ENCODE results near the gene GANC. TPM values are rescaled to one million over a fixed set of nuclear protein-coding genes. Genes with fewer than 3 reads are reported as not detected.
"Not testable (repeated sequence)": the region's sequence is repeated elsewhere in the genome, so short reads cannot be mapped to it uniquely, and the experiment has no call there.

The GANC gene
- total RNA-seq (2014; rRNA removed; shearing (Covaris generic)): 20.2 and 20.3 TPM in 2 replicates

DNA sequence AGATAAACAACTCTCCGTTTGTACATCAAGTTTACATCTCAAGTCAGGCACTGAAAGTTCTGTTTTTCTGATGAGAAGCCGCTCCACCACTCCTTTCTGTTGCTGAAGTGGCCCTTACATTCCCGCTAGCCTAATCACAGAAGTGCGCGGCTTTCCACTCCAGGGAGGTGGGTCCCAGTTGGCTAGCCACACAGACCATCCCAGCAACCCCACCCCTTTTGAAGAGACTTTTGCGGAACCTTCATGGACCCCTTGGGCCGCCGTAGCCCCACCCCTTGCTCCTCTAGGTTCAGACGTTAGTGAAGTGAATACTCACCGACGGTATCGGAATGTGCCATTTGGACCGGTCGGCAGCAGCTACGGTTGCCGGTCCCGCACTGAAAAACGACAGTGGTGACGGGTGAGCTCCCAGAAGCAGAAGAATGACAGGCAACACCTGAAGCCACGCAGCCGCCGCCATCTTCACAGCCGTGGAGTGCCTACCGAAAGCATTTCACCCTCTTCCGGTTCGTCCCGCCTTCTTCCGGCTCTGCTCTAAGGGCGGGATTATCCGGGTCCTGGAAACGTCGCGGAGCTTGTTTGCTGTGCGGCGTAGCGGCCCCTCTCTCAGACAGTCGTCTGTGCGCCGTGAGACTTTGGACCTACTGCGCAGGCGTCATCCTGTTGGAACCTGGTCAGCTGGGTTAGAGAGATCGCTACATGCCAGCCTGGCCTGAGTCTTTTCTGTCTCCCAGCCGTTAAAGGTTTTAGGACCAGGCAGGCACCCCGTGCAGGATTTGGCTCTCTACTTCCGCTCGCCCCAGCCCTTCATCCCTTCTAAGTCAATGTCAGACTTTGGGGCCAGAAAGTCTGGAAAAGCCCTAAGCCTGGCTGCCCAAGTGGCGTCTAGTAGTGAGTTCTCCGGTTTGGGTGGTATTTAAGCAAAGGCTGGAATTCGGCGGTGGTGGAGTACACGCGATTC is at the start of gene GANC, which contains the start of gene TMEM87A:
Gene GANC, plus strand, starts transcription at position 263 of the 961 bp plus-strand sequence. CDS start 1,281 bp downstream, outside the sequence.
Gene TMEM87A, minus strand, starts transcription at position 495 of the 961 bp plus-strand sequence. Its CDS starts 35 bp downstream, at position 460.
- peaks cover 5% of the 10 kb centered on the region; the same call in 1 of the 2 replicates for H3K4me1 ChIP-seq
- peak within 1 kb of the TSS; percentile 88 for H3K4me3 ChIP-seq
- peaks cover 12% of the 10 kb centered on the region for H3K36me3 ChIP-seq
- H3K9me3 ChIP-seq (replicated peaks): no peaks in the 10 kb centered on the region
- H3K27ac ChIP-seq: peak within 1 kb of the TSS; percentile 89
- no peaks in the 10 kb centered on the region for H3K27me3 ChIP-seq
- DNase-seq: peak; percentile 98 to 99

- no peaks in the 10 kb centered on the region for H3K27me3 ChIP-seq
- H3K4me3 ChIP-seq: no peak overlapping the region
- no peak for DNase-seq
- no peak overlapping the region for H3K27ac ChIP-seq
- no peaks in the 10 kb centered on the region for H3K9me3 ChIP-seq (replicated peaks)
- no peaks in the 10 kb centered on the region for H3K4me1 ChIP-seq
- peaks cover 61% of the 10 kb centered on the region for H3K36me3 ChIP-seq
These were observed 46.4 kb upstream of the GANC start for GRCh38 chr15:42226648-42227047.

DNA sequence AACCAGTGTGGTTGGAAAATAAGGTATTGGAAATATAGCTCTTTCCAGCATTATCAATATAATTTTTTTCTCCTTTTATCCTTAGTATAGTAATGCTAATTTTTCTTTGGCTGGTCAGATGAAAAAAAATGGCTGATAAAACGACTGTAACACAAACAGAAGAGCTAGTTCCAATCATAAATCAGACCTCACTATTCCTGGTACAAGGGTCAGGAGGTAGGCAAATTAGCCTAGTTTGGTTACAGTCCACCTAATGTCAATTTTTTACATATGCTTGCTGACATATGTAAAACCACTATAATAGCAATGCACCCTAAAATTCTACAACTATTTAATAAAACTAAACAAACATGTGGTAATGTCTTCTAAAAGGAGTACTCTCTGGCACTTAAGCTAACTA is 45.0 kb upstream of the GANC start:
- peaks cover 70% of the 10 kb centered on the region for H3K36me3 ChIP-seq
- no peaks in the 10 kb centered on the region for H3K27me3 ChIP-seq
- no peaks in the 10 kb centered on the region for H3K4me1 ChIP-seq
- no peak overlapping the region for H3K4me3 ChIP-seq
- H3K9me3 ChIP-seq (replicated peaks): no peaks in the 10 kb centered on the region
- DNase-seq: no peak
- no peak overlapping the region for H3K27ac ChIP-seq

- H3K27me3 ChIP-seq; H3K4me3 ChIP-seq; DNase-seq; H3K27ac ChIP-seq; H3K4me1 ChIP-seq; H3K9me3 ChIP-seq (replicated peaks): not testable (repeated sequence)
- H3K36me3 ChIP-seq: peaks cover 76% of the 10 kb centered on the region
These were observed 44.0 kb upstream of the GANC start for GRCh38 chr15:42228981-42229380.

GRCh38 chr15:42231088-42231487 is 41.9 kb upstream of the GANC start:
- H3K27ac ChIP-seq: no peak overlapping the region
- H3K4me1 ChIP-seq: no peaks in the 10 kb centered on the region
- peaks cover 89% of the 10 kb centered on the region for H3K36me3 ChIP-seq
- no peak for DNase-seq
- no peaks in the 10 kb centered on the region for H3K9me3 ChIP-seq (replicated peaks)
- H3K4me3 ChIP-seq: no peak overlapping the region
- no peaks in the 10 kb centered on the region for H3K27me3 ChIP-seq

DNA sequence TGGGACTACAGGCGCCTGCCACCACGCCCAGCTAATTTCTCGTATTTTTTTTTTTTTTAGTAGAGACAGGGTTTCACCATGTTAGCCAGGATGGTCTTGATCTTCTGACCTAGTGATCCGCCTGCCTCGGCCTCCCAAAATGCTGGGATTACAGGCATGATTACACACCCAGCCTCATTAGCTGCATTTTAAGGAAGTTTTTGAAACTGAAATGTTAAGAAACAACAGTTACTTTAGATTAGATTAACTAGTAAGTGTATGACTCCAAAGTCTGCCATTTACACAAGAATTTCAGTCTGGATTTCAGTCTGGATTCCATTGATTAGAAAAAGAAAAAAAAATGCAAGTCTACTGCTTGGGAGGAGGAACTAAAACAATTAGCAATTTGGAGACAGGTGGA is 40.4 kb upstream of the GANC start:
- Histone ChIP-seq H3K36me3 (peaks cover 89% of the 10 kb centered on the region), H3K4me1 (no peaks in the 10 kb centered on the region), H3K4me3 (no peak overlapping the region), H3K27ac (no peak overlapping the region), H3K27me3 (no peaks in the 10 kb centered on the region), H3K9me3 (replicated peaks) (no peaks in the 10 kb centered on the region)
- DNase-seq: no peak

- Histone ChIP-seq H3K4me1 (no peaks in the 10 kb centered on the region), H3K4me3 (no peak overlapping the region), H3K27ac (no peak overlapping the region), H3K9me3 (replicated peaks) (no peaks in the 10 kb centered on the region), H3K36me3 (peaks cover 91% of the 10 kb centered on the region), H3K27me3 (no peaks in the 10 kb centered on the region)
- no peak for DNase-seq
These were observed 39.9 kb upstream of the GANC start for GRCh38 chr15:42233107-42233506.

DNA sequence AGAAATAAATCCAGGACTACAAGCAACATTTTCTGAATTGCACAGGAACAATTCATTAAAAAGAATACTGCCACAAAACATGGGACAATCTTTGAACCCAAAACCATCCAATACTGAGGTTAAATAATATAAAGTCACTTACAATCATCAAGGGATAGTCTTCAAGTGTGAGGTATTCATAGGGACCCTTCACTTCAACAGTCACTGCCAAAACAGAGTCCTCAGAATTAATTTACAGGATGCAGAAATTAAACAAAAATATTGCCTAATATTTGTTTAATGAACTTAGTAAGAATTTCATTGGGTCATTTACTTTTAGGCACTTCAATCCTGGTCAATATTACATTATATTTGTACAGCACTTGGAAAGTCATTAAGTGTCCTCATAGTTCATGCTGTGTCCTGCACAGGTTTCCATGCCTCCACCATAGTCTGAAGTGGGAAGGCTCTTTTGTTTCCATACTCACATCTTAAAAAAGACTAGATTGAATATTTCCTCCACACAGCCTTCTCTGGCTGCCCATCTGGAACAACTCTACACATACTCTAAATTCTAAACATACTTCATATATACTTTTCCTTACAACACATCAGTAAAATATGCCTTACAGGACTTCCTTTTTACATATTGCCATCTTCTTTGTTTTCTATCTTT is 33.3 kb upstream of the GANC start:
- H3K4me3 ChIP-seq: no peak overlapping the region
- no peak for DNase-seq
- H3K36me3 ChIP-seq: peaks cover 60% of the 10 kb centered on the region
- H3K27ac ChIP-seq: no peak overlapping the region
- H3K9me3 ChIP-seq (replicated peaks): no peaks in the 10 kb centered on the region
- no peaks in the 10 kb centered on the region for H3K27me3 ChIP-seq
- H3K4me1 ChIP-seq: no peaks in the 10 kb centered on the region

DNA sequence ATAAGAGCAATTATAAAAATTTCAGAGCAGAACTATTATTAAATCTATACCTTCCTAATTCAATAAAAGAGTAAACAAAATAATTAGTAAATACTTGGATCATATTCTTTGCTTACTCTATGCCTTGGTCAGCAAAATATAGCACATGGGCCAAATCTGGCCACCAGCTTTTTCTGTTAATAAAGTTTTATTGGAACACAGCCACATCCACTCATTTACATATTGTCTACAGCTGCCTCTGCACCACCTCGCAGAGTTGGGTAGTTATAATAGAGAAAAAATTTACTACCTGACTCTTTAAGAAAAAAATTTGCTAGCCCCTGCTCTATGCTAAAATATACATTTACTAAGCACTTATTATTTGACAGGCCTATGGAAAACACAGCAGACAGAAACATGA is 32.2 kb upstream of the GANC start:
- Histone ChIP-seq H3K4me1 (no peaks in the 10 kb centered on the region), H3K4me3 (no peak overlapping the region), H3K27ac (no peak overlapping the region), H3K27me3 (no peaks in the 10 kb centered on the region), H3K9me3 (replicated peaks) (no peaks in the 10 kb centered on the region), H3K36me3 (peaks cover 50% of the 10 kb centered on the region)
- DNase-seq: no peak

- Histone ChIP-seq H3K36me3 (peaks cover 69% of the 10 kb centered on the region), H3K27me3 (no peaks in the 10 kb centered on the region), H3K4me1 (no peaks in the 10 kb centered on the region), H3K4me3 (no peak overlapping the region), H3K9me3 (replicated peaks) (peaks cover 20% of the 10 kb centered on the region), H3K27ac (no peak overlapping the region)
- DNase-seq: no peak
These were observed 19.7 kb upstream of the GANC start for GRCh38 chr15:42253300-42253699.

GRCh38 chr15:42264795-42265194 is 8.2 kb upstream of the GANC start:
- Histone ChIP-seq H3K9me3 (replicated peaks) (no peaks in the 10 kb centered on the region), H3K36me3 (peaks cover 79% of the 10 kb centered on the region), H3K4me3 (no peak overlapping the region), H3K4me1 (no peaks in the 10 kb centered on the region), H3K27ac (no peak overlapping the region), H3K27me3 (no peaks in the 10 kb centered on the region)
- DNase-seq: no peak

DNA sequence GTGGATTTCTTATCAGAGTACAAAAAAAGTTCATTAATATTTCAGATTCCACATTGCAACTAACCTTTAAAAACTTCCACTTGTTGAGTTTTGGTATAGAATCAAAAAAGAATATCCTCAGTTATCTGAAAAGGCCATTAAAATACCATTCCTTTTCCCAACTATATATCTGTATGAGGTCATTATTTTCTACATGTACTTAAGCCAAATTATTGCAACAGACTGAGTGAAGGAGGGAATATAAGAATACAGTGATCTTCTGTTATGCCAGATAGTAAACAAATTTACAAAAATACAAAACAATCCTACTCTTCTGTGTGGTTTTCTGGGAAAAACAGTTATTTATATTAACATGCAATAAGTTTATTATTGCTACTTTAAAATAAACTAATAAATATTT is 5.7 kb upstream of the GANC start:
- DNase-seq: no peak
- H3K27me3 ChIP-seq: no peaks in the 10 kb centered on the region
- no peak overlapping the region for H3K4me3 ChIP-seq
- H3K4me1 ChIP-seq: 0 out of 2 replicates have a peak, but pooled peaks cover 5% of the 10 kb centered on the region
- H3K9me3 ChIP-seq (replicated peaks): no peaks in the 10 kb centered on the region
- H3K36me3 ChIP-seq: peaks cover 64% of the 10 kb centered on the region
- H3K27ac ChIP-seq: no peak overlapping the region

GRCh38 chr15:42270551-42270950 is 2.5 kb upstream of the GANC start:
- no peak overlapping the region for H3K27ac ChIP-seq
- no peaks in the 10 kb centered on the region for H3K27me3 ChIP-seq
- H3K36me3 ChIP-seq: peaks cover 36% of the 10 kb centered on the region
- H3K4me1 ChIP-seq: peaks cover 5% of the 10 kb centered on the region; the same call in 1 of the 2 replicates
- H3K9me3 ChIP-seq (replicated peaks): no peaks in the 10 kb centered on the region
- DNase-seq: no peak
- H3K4me3 ChIP-seq: no peak overlapping the region

GRCh38 chr15:42270996-42271395 is 2.0 kb upstream of the GANC start:
- no peak for DNase-seq
- Histone ChIP-seq H3K36me3 (peaks cover 32% of the 10 kb centered on the region), H3K27ac (no peak overlapping the region), H3K9me3 (replicated peaks) (no peaks in the 10 kb centered on the region), H3K4me1 (peaks cover 5% of the 10 kb centered on the region; the same call in 1 of the 2 replicates), H3K4me3 (no peak overlapping the region), H3K27me3 (no peaks in the 10 kb centered on the region)
